ENCODE measurements around the gene GNAL. TPM values are rescaled to one million over a fixed set of nuclear protein-coding genes. Genes with fewer than 3 reads are reported as not detected.

Gene GNAL
- total RNA-seq, 1 experiment from 2014 or later = 4.6 TPM

- TF ChIP-seq SIN3A (IDR thresholded peaks at IDR 0.05; ENCODE audit: low read depth) = no peak
- no peak for TF ChIP-seq TCF7L2 (IDR thresholded peaks at IDR 0.05; ENCODE audit: borderline replicate concordance, extremely low read depth, insufficient read depth, insufficient read length)
- no peak for TF ChIP-seq REST (IDR thresholded peaks at IDR 0.05; ENCODE audit: low read depth)
- TF ChIP-seq SRF (IDR thresholded peaks at IDR 0.05; ENCODE audit: low read depth) = no peak
- no peak for TF ChIP-seq ZNF274 (IDR thresholded peaks at IDR 0.05; ENCODE audit: low read depth, low read length)
Measured at GRCh38 chr18:11861583-11862288, 172.7 kb downstream of the GNAL start (continued).

DNA sequence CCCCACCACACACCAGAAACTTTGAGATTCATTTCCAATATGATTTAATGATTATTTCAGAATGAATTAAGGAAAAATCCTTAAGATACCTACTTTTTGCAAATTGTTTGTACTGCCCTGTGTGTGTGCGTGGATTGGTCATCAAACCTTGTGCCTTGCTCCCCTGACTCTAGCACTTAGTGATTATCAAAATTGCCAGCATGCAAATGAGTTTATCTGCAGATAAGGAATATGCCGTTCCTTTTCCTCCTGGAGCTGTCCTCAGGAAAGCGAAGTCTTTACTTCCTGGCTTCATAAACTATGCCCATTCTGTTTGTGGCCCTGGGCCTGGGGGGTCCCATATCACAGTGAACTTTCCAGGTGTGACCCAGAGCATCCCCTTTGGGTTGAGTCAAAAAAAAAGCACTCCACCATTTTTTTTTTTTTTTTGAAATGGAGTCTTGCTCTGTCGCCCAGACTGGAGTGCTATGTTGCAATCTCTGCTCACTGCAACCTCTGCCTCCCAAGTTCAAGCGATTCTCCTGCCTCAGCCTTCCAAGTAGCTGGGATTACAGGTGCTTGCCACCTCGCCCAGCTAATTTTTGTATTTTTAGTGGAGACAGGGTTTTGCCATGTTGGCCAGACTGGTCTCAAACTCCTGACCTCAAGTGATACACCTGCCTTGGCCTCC is 173.5 kb downstream of the GNAL start:
- ChIA-PET POLR2A (no interaction called here), RAD21 (ENCODE audit: low non-redundant PET in 1 of 2, low total read pairs in 2 of 2, uncharacterized antibody in 2 of 2, unreplicated experiment in 2 of 2) (no interaction called here), CTCF (no interaction called here)
- Histone ChIP-seq H3K9ac (ENCODE audit: low read length) (no peak overlapping the region), H3K79me2 (ENCODE audit: insufficient read depth, low read length) (no peaks in the 10 kb centered on the region), H4K20me1 (ENCODE audit: insufficient read depth) (no peaks in the 10 kb centered on the region), H3K9me2 (ENCODE audit: insufficient read depth) (no peaks in the 10 kb centered on the region), H3K36me3 (ENCODE audit: control insufficient read depth in 1 of 2, insufficient read depth in 2 of 2, low read length in 2 of 2) (no peaks in the 10 kb centered on the region), H2AFZ (ENCODE audit: low read depth, low read length, poor library complexity, severe bottlenecking) (no peak overlapping the region), H3K27me3 (ENCODE audit: insufficient read depth, low read length) (no peaks in the 10 kb centered on the region), H3K9me3 (ENCODE audit: control insufficient read depth in 1 of 2, insufficient read depth in 1 of 2, low read depth in 1 of 2, low read length in 2 of 2) (no peaks in the 10 kb centered on the region), H3K27ac (ENCODE audit: low read depth, low read length) (no peak overlapping the region), H3K4me3 (replicated peaks in 1 of 2; ENCODE audit: low read depth in 1 of 2, low read length in 2 of 2) (no peak overlapping the region), H3K4me1 (ENCODE audit: control insufficient read depth in 1 of 2, insufficient read depth in 2 of 2, low read length in 2 of 2) (peaks cover 24 to 39% of the 10 kb centered on the region in 2 experiments), H3K4me2 (ENCODE audit: low read length) (no peak overlapping the region)
- no TSS peak for BruUV-seq (replicated peaks)
- ATAC-seq = no peak
- TF ChIP-seq ELF1 (IDR thresholded peaks at IDR 0.05; ENCODE audit: borderline replicate concordance, low read depth) = no peak
- no peak for TF ChIP-seq REST (IDR thresholded peaks at IDR 0.05; ENCODE audit: low read depth)
- TF ChIP-seq TCF7L2 (IDR thresholded peaks at IDR 0.05; ENCODE audit: borderline replicate concordance, extremely low read depth, insufficient read depth, insufficient read length) = no peak
- no peak for TF ChIP-seq EZH2 (IDR thresholded peaks at IDR 0.05)
- TF ChIP-seq RAD21 (IDR thresholded peaks at IDR 0.05; ENCODE audit: low read depth) = no peak
- TF ChIP-seq EGR1 (IDR thresholded peaks at IDR 0.05; ENCODE audit: low read depth) = no peak
- no peak for TF ChIP-seq CEBPB (IDR thresholded peaks at IDR 0.05; ENCODE audit: low read depth)
- TF ChIP-seq SRF (IDR thresholded peaks at IDR 0.05; ENCODE audit: low read depth) = no peak
- TF ChIP-seq SIN3A (IDR thresholded peaks at IDR 0.05; ENCODE audit: low read depth) = no peak
- no peak for TF ChIP-seq ZFX (IDR thresholded peaks at IDR 0.05)
- no peak for TF ChIP-seq JUND (IDR thresholded peaks at IDR 0.05)
- no peak for TF ChIP-seq POLR2A (IDR thresholded peaks at IDR 0.05; ENCODE audit: borderline replicate concordance, extremely low read depth, insufficient read depth, insufficient read length)
- intact Hi-C loops (cut with micrococcal nuclease) = no loop called here
- no peak for DNase-seq (ENCODE audit: low read depth, low spot score)

All from HCT116 (cell line).